Right ventricle myocardium inferior (tissue), 1 donor: ENCODE measurements around the gene ZSWIM1. TPM values are rescaled to one million over a fixed set of nuclear protein-coding genes. Genes with fewer than 3 reads are reported as not detected.

Source experiments
- total RNA-seq: library from RNA; stranded (reverse); fragmentation: NEBNext Ultra II Directional; extraction: Animal tissue kit (Norgen Biotek cat#: 25700); gene quantifications from one replicate; pipeline ENCODE4 v1.2.1, GENCODE V29; 2021
- donor health status: DM: no; HTN: yes; CAD: no; lungs with severe emphysema.

The ZSWIM1 gene
- total RNA-seq, 1 donor from 2014 or later, result 11.4 TPM

Other genes starting within 250 kb of the ZSWIM1 start
- gene WFDC9, start 249.9 kb upstream of the ZSWIM1 start, total RNA-seq, result not detected
- gene WFDC11, start 211.0 kb upstream of the ZSWIM1 start, total RNA-seq, result not detected
- not detected for gene WFDC13, start 179.2 kb upstream of the ZSWIM1 start, total RNA-seq
- not detected for gene WFDC10B, start 176.2 kb upstream of the ZSWIM1 start, total RNA-seq
- not detected for gene SPINT4, start 158.9 kb upstream of the ZSWIM1 start, total RNA-seq
- gene WFDC3, start 89.3 kb upstream of the ZSWIM1 start, total RNA-seq, result 1.1 TPM
- gene DNTTIP1, start 89.3 kb upstream of the ZSWIM1 start, total RNA-seq, result 12.4 TPM
- 1.7 TPM for gene UBE2C, start 68.6 kb upstream of the ZSWIM1 start, total RNA-seq
- not detected for gene TNNC2, start 53.9 kb upstream of the ZSWIM1 start, total RNA-seq
- gene SNX21, start 47.4 kb upstream of the ZSWIM1 start, total RNA-seq, result 22.5 TPM
- gene ACOT8, start 23.8 kb upstream of the ZSWIM1 start, total RNA-seq, result 29.4 TPM
- gene ZSWIM3, start 23.6 kb upstream of the ZSWIM1 start, total RNA-seq, result 2.1 TPM
- 2.0 TPM for gene SPATA25, start 6.4 kb downstream of the ZSWIM1 start, total RNA-seq
- 5.0 TPM for gene NEURL2, start 10.0 kb downstream of the ZSWIM1 start, total RNA-seq
- gene CTSA, start 10.1 kb downstream of the ZSWIM1 start, total RNA-seq, result 113 TPM
- 156 TPM for gene PLTP, start 30.9 kb downstream of the ZSWIM1 start, total RNA-seq
- 22.5 TPM for gene PCIF1, start 53.5 kb downstream of the ZSWIM1 start, total RNA-seq
- gene ZNF335, start 91.0 kb downstream of the ZSWIM1 start, total RNA-seq, result 9.7 TPM
- gene MMP9, start 127.7 kb downstream of the ZSWIM1 start, total RNA-seq, result 1.1 TPM
- not detected for gene SLC12A5, start 148.0 kb downstream of the ZSWIM1 start, total RNA-seq
- 19.4 TPM for gene NCOA5, start 208.7 kb downstream of the ZSWIM1 start, total RNA-seq
- gene CD40, start 237.1 kb downstream of the ZSWIM1 start, total RNA-seq, result 8.0 TPM